Mucosa of stomach (tissue), 1 donor: Measurements from ENCODE around the gene EXOC4.

Experiments
- H3K27me3 ChIP-seq: one replicate; pipeline ENCODE4 v1.7.0; 2013; ENCODE audit warnings: mild to moderate bottlenecking, low read length; ENCODE audit not compliant: control insufficient read depth, insufficient read depth
- H3K36me3 ChIP-seq: one replicate; pipeline ENCODE4 v1.7.0; 2013; ENCODE audit warnings: low read length; ENCODE audit not compliant: control insufficient read depth, insufficient read depth
- H3K4me1 ChIP-seq: one replicate; pipeline ENCODE4 v1.7.0; 2013; ENCODE audit warnings: mild to moderate bottlenecking, low read length; ENCODE audit not compliant: control insufficient read depth, insufficient read depth
- H3K4me3 ChIP-seq: one replicate; pipeline ENCODE4 v1.7.0; 2013; ENCODE audit warnings: low read length
- H3K9ac ChIP-seq: one replicate; pipeline ENCODE4 v1.7.0; 2013; ENCODE audit warnings: mild to moderate bottlenecking, low read length, moderate library complexity
- H3K9me3 ChIP-seq: one replicate; pipeline ENCODE4 v1.7.0; 2013; ENCODE audit warnings: mild to moderate bottlenecking, low read length, moderate library complexity; ENCODE audit not compliant: control insufficient read depth
- donor health status: Pancreatic carcinoma.

EXOC4 gene

DNA sequence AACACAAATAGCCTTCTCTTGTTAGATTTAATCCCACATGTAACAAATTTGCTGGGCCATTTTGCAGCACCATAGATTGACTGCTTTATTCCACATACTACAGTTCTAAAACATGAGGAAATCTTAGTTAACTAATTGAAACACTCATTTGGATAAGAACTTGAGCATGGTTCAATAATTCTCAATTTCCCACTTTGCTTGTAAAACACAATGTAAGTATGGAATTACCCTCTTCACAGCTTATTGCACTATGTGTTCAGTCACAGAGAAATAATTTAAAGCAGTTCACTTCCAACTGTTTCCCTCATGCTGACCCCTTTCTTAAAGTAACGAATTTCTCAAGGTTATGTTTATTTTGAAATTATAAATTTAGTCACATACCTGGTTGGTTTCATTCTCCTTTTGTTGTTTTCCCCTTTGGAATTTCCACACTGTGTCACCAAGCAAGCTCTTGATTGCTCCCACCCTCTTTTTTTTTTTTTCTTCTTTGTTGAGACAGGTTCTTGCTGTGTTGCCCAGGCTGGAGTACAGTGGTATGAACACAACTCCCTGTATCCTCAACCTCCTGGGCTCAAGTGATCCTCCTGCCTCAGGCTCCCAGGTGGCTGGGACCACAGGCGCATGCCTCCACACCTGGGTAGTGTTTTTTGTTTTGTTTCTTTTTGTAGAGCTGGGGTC, 425.4 kb downstream of the EXOC4 start:
- Histone ChIP-seq H3K9me3 (no peaks in the 10 kb centered on the region), H3K4me1 (peaks cover 5% of the 10 kb centered on the region), H3K36me3 (no peaks in the 10 kb centered on the region), H3K9ac (no peak overlapping the region), H3K4me3 (no peak overlapping the region), H3K27me3 (no peaks in the 10 kb centered on the region)

- Histone ChIP-seq H3K4me3 (no peak overlapping the region), H3K9ac (no peak overlapping the region)
Observed at GRCh38 chr7:133679977-133680376, 427.1 kb downstream of the EXOC4 start.

DNA sequence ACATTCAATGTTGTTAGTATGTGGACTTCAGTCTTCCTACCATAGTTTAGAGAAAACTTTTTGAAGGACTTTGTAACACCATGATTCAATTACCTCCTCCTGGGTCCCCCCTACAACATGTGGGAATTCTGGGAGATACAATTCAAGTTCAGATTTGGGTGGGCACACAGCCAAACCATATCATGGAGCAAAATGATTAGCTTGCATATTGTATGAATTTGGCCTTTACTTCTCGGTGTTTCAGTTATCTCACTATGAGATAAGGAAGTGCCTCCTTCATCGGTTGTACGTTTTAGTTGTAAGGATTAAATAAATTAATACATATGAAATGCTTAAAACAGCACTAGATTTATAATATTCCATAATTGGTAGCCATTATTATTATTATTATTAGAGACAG, 428.7 kb downstream of the EXOC4 start:
- Histone ChIP-seq H3K9ac (no peak overlapping the region), H3K4me3 (no peak overlapping the region), H3K9me3 (no peaks in the 10 kb centered on the region), H3K36me3 (no peaks in the 10 kb centered on the region), H3K27me3 (no peaks in the 10 kb centered on the region), H3K4me1 (peaks cover 5% of the 10 kb centered on the region)

More at GRCh38 chr7:133679977-133680376, 427.1 kb downstream of the EXOC4 start:
- H3K36me3 ChIP-seq, result no peaks in the 10 kb centered on the region
- no peaks in the 10 kb centered on the region for H3K27me3 ChIP-seq
- H3K9me3 ChIP-seq, result no peaks in the 10 kb centered on the region
- peaks cover 5% of the 10 kb centered on the region for H3K4me1 ChIP-seq

DNA sequence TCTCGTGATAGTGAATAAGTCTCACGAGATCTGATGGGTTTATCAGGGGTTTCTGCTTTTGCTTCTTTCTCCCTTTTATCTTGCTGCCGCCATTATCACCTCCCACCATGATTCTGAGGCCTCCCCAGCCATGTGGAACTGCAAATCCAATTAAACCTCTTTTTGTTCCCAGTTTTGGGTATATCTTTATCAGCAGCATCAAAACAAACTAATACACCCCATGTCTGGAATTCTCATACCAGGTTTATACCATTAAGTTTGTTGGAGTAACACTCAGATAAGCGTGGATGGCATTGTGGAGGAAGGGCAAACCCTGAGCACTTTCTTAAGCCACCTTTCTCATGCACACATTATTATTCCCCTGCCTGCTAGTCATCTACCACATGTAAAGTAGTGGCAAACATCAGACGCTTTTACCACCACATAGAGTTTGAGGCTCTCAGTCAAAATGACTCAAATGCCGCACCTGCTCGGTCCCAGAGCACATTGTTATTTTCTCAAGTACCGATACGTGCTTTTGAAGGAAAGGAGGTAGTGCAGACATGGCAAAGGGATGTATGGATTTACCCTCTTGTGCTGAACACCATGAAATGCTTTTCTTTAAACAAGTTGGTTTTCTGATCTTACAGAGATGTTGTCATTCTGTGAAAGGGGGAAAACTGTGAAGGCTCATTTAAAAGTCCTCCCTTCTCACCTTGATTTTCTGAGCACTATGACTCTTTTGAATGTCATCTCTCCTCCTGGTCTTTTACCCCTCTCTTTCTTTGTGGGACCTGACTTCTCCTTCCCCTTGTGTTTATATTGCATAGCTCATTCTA, 429.7 kb downstream of the EXOC4 start:
- H3K9me3 ChIP-seq, result no peaks in the 10 kb centered on the region
- H3K4me1 ChIP-seq, result peaks cover 5% of the 10 kb centered on the region
- no peaks in the 10 kb centered on the region for H3K36me3 ChIP-seq
- H3K4me3 ChIP-seq, result no peak overlapping the region
- no peaks in the 10 kb centered on the region for H3K27me3 ChIP-seq
- H3K9ac ChIP-seq, result no peak overlapping the region

DNA sequence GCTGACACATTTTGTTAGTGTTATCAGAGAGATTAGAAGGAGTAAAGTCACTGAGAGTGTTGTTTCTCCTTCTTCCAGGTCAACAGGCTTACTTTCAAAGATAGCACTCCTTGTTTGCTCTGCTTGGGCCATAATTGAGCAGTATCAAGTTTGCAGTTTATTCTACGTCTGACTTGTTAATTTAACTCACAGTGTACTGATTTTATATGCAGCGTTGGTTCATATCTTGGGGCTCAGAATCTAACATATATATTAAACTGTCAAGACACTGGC, 430.2 kb downstream of the EXOC4 start:
- H3K4me3 ChIP-seq, result no peak overlapping the region
- H3K27me3 ChIP-seq, result no peaks in the 10 kb centered on the region
- no peak overlapping the region for H3K9ac ChIP-seq
- no peaks in the 10 kb centered on the region for H3K9me3 ChIP-seq
- H3K36me3 ChIP-seq, result no peaks in the 10 kb centered on the region
- peaks cover 5% of the 10 kb centered on the region for H3K4me1 ChIP-seq

- Histone ChIP-seq H3K9ac (no peak overlapping the region), H3K4me1 (peaks cover 9% of the 10 kb centered on the region)
Observed at GRCh38 chr7:133688483-133689239, 435.8 kb downstream of the EXOC4 start.

DNA sequence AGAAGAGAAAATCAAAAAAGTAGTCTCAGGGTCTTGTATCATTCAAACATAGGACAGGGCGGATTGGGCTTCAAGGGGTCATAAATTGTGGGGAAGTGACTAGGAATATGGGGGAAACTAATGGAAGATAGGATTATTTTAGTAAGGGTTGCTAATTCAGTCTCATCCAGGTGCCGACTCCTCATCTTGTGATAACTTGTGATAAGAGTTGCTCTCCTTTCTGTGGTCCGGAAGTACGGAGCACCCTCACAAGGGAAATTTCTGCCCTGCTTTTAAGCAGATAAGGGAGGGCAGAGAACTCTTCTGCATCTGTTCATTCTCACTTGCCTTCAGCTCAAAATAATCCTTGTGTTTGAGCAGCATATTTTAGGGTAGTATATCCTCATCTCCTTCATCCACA, 437.9 kb downstream of the EXOC4 start:
- H3K9me3 ChIP-seq, result no peaks in the 10 kb centered on the region
- H3K36me3 ChIP-seq, result no peaks in the 10 kb centered on the region
- H3K27me3 ChIP-seq, result no peaks in the 10 kb centered on the region
- peaks cover 9% of the 10 kb centered on the region for H3K4me1 ChIP-seq
- H3K4me3 ChIP-seq, result no peak overlapping the region
- H3K9ac ChIP-seq, result no peak overlapping the region

More at GRCh38 chr7:133688483-133689239, 435.8 kb downstream of the EXOC4 start:
- Histone ChIP-seq H3K27me3 (no peaks in the 10 kb centered on the region), H3K36me3 (no peaks in the 10 kb centered on the region), H3K4me3 (no peak overlapping the region), H3K9me3 (no peaks in the 10 kb centered on the region)

DNA sequence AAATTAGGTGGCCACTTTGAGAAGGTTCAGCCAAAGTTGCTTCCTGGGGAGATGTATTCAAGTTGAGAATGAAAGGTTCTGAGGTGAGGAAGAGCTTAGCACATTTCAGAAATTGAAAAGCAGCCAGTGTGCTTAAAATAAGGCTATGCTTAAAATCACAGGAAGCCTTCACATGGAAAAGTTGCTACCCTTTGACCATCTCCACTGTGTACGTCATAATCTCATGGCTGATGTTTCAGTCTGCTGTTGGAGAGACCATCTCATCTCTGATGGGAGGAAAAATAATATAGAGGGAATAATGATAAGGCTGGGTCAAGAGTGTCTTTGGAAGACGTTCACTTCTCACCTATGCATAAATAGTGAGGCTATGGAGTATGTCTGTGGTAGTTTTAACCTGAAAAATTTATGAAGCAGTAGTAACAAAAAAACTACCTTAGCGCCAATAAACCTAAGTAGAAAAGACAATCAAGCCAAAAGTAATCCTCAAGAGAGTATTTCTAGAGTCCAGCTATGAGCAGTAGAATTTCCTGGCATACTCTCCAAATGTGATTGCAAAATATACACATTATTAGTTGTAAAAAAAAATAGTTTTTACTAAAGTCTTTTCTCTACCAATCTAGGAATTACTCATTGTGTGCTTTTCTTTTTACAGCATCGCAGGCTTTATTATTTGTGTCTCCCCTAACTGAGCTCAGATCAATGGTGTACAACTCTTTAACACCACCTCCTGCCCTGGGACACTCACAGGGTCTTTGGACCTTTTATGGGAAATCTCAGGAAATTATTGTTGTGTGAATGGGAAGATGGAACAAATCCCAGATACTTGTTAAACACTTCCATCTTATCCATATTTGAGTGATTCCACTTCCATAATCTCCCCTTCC, 439.1 kb downstream of the EXOC4 start:
- Histone ChIP-seq H3K9ac (no peak overlapping the region), H3K27me3 (no peaks in the 10 kb centered on the region), H3K4me1 (peaks cover 9% of the 10 kb centered on the region), H3K4me3 (no peak overlapping the region), H3K9me3 (no peaks in the 10 kb centered on the region), H3K36me3 (no peaks in the 10 kb centered on the region)

GRCh38 chr7:133693281-133693680, 440.4 kb downstream of the EXOC4 start:
- no peaks in the 10 kb centered on the region for H3K27me3 ChIP-seq
- no peak overlapping the region for H3K9ac ChIP-seq
- H3K9me3 ChIP-seq, result no peaks in the 10 kb centered on the region

DNA sequence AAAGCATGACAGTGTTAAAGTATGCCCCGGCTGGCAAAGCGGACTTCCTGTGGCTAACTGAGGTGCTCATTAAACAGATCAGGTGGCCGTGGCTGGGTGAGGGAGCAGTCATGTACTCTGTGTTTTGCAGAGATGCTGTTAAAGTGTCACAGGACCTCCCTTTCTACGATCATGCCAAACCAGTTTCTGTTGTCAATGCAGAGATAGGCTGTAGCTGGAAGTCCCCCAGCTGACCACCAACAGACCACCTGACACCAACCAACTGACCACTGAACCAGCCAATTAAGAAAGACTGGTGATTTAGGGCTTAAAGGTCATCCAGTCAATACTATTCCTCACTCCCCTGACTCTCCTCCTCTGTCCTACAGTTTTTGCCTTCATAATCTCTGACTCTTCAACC, 443.2 kb downstream of the EXOC4 start:
- Histone ChIP-seq H3K9me3 (no peaks in the 10 kb centered on the region), H3K36me3 (no peaks in the 10 kb centered on the region), H3K9ac (no peak overlapping the region), H3K4me1 (peaks cover 4% of the 10 kb centered on the region), H3K4me3 (no peak overlapping the region), H3K27me3 (no peaks in the 10 kb centered on the region)

More at GRCh38 chr7:133693281-133693680, 440.4 kb downstream of the EXOC4 start:
- no peaks in the 10 kb centered on the region for H3K36me3 ChIP-seq
- no peak overlapping the region for H3K4me3 ChIP-seq
- H3K4me1 ChIP-seq, result peaks cover 9% of the 10 kb centered on the region

GRCh38 chr7:133697585-133697984, 444.7 kb downstream of the EXOC4 start:
- no peaks in the 10 kb centered on the region for H3K9me3 ChIP-seq
- no peak overlapping the region for H3K4me3 ChIP-seq
- H3K36me3 ChIP-seq, result no peaks in the 10 kb centered on the region
- H3K4me1 ChIP-seq, result peaks cover 4% of the 10 kb centered on the region
- no peaks in the 10 kb centered on the region for H3K27me3 ChIP-seq
- no peak overlapping the region for H3K9ac ChIP-seq
